Activated CD4-positive, CD25-positive, alpha-beta regulatory T cell treated with anti-CD3 and anti-CD28 coated beads, Interleukin-2, amount 50 U/mL, for 24 hours (primary cell): ENCODE measurements around the gene NUP98.

Experiments
- ATAC-seq, 2 donors: fragments of 150-1000 bp; cut with Tn5 transposase; one replicate each; pipeline ENCODE4 v1.10.0; 2021; ENCODE audit warnings: mild to moderate bottlenecking in 1 of 2, moderate library complexity in 1 of 2

Gene NUP98

GRCh38 chr11:3637201-3637600 is 160.2 kb downstream of the NUP98 start:
- ATAC-seq = no peak

DNA sequence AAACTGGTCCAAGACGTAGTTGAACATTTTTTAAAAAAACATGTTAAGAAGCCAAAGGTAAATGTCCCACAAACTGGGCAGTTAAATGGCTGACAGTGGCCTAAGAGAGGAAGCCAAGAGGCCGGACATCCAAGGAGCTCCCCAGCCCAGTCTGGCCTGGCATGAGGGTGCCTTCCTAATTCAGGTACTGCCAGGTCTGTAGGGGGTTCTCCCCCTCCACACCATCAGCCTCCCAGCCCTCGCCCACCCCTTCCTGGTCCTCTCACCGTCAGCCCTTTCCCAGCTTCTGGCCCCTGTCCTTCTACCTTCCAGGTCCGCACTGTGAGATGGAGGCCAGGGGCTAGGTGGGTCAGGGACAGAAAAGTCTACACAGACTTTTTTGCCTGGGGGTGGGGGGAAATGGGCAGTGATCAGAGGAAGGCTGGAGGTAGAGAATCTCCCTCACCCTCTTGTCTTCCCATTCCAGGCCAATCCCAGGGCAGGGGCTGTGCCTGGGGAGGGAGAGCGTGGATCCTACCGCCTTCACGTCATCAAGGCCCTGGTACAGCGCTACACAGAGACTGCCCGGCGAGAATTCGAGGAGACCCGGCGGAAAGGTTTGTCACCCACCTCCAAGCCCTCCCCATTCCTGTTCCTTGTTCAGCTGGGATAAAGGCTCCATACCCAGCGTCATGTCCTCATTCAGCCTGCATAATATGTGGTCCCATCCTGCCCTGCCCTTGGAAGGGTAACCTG is 161.5 kb downstream of the NUP98 start:
- no peak for ATAC-seq

DNA sequence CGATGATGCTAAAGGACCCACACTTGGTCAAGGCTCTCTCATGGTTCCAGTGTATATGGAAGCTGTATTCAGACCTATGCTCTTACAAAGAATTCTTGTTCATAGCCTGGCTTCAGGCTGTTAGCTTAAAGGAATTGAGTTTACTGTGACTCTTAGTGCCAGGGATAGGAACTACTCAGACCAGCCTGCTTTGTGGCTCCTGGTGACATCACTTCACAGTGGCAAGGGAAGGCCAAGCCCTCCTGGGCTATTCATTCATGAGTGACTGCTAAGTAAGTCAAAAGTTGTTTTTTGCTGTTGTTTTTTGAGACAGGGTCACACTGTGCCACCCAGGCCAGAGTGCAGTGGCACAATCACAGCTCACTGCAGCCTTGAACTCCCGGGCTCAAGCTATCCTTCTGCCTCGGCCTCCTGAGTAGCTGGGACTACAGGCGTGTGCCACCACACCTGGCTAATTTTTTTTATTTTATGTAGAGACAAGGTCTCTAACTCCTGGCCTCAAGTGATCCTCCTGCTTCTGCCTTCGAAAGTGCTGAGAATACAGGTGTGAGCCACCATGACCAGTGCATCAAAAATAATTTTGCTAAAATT is 165.2 kb downstream of the NUP98 start:
- ATAC-seq = no peak

GRCh38 chr11:3631331-3631730 is 166.0 kb downstream of the NUP98 start:
- ATAC-seq = peak in 1 of 2 donors; percentile 48

GRCh38 chr11:3627291-3627690 is 170.1 kb downstream of the NUP98 start:
- ATAC-seq = no peak

GRCh38 chr11:3626250-3626960 is 170.9 kb downstream of the NUP98 start:
- ATAC-seq = no peak
